A549 (cell line): Measurements from ENCODE around the gene TNFRSF1B.

Source experiments
- CBX2 ChIP-seq: fragments of 200-600 bp; sonication (generic); IDR thresholded peaks from 2 replicates; pipeline ENCODE4 v1.6.1; 2016; ENCODE audit warnings: low read depth, mild to moderate bottlenecking, borderline replicate concordance
- FOXS1 ChIP-seq: fragments of 250-450 bp; sonication (Bioruptor Pico); IDR thresholded peaks from 2 replicates; pipeline ENCODE4 v1.5.0; 2020; ENCODE audit warnings: mild to moderate bottlenecking, moderate library complexity
- HOXB13 ChIP-seq: fragments of 250-450 bp; sonication (Bioruptor Pico); IDR thresholded peaks from 2 replicates; pipeline ENCODE4 v1.5.0; 2020; ENCODE audit warnings: low read depth, mild to moderate bottlenecking, moderate library complexity
- RAD21 ChIP-seq, 2 experiments: fragments of >200 bp in 1 of 2; sonication (Bioruptor Twin) in 1 of 2; formaldehyde crosslinking in 1 of 2; IDR thresholded peaks in 1 of 2; conservative IDR thresholded peaks in 1 of 2; 2 replicates in 1 of 2; 3 replicates in 1 of 2; pipeline ENCODE4 v1.6.1; 2012 to 2018; ENCODE audit warnings: inconsistent platforms in 1 of 2
- RCOR1 ChIP-seq: fragments of 150-350 bp; IDR thresholded peaks from 2 replicates; pipeline ENCODE4 v1.6.1; 2014; ENCODE audit warnings: antibody characterized with exemption, low read length, low read depth
- TF ChIP-seq, protein P1 (sequence below): fragments of >200 bp; sonication (Bioruptor Twin); formaldehyde crosslinking; IDR thresholded peaks from 3 replicates; pipeline ENCODE4 v1.5.1; 2016

DNA sequence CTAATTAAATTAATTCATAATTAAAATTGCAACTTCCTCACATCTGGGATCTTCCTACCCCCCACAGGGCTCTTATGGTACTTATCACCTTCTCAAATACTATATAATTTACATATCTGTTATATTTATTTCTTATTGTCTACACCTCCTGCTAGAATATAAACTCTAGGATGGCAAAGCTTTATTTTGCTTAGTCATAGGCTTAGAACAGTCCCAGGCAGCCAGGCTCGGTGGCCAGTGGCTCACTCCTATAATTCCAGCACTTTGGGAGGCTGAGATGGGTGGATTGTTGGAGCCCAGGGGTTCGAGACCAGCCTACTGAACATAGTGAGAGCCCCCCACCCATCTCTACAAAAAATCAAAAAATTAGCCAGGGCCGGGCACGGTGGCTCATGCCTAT, 53.0 kb downstream of the TNFRSF1B start:
- TF ChIP-seq HOXB13 (CRISPR knock-in tag) (no peak), CBX2 (no peak), RAD21 (conservative IDR thresholded peaks at IDR 0.05 in 1 of 2, IDR thresholded peaks at IDR 0.05 in 1 of 2) (no peak), RCOR1 (no peak), FOXS1 (CRISPR knock-in tag) (no peak)
- TF ChIP-seq, protein P1, sequence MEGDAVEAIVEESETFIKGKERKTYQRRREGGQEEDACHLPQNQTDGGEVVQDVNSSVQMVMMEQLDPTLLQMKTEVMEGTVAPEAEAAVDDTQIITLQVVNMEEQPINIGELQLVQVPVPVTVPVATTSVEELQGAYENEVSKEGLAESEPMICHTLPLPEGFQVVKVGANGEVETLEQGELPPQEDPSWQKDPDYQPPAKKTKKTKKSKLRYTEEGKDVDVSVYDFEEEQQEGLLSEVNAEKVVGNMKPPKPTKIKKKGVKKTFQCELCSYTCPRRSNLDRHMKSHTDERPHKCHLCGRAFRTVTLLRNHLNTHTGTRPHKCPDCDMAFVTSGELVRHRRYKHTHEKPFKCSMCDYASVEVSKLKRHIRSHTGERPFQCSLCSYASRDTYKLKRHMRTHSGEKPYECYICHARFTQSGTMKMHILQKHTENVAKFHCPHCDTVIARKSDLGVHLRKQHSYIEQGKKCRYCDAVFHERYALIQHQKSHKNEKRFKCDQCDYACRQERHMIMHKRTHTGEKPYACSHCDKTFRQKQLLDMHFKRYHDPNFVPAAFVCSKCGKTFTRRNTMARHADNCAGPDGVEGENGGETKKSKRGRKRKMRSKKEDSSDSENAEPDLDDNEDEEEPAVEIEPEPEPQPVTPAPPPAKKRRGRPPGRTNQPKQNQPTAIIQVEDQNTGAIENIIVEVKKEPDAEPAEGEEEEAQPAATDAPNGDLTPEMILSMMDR: no peak
